Cerebellar nuclear complex (tissue), 1 donor: Measurements from ENCODE around the gene IL18RAP.

ENCODE experiments used
- DNase-seq, 2 experiments: peaks; one replicate each; lab custom pipeline; 2025; lab: John Stamatoyannopoulos, UW

The IL18RAP gene

GRCh38 chr2:102422910-102423309 is at the start of gene IL18RAP:
Gene IL18RAP (plus strand): TSS chr2:102423160. CDS start chr2:102423278, 118 bp downstream.
- DNase-seq, result no peak

GRCh38 chr2:102376052-102376591 is 46.8 kb upstream of the IL18RAP start:
- no peak for DNase-seq

- DNase-seq, result no peak
These were observed 39.2 kb upstream of the IL18RAP start for GRCh38 chr2:102383722-102384121.

- DNase-seq, result no peak
These were observed 37.4 kb upstream of the IL18RAP start for GRCh38 chr2:102385522-102385921.

- DNase-seq, result no peak
These were observed 37.0 kb upstream of the IL18RAP start for GRCh38 chr2:102386004-102386403.

- no peak for DNase-seq
These were observed 36.0 kb upstream of the IL18RAP start for GRCh38 chr2:102386867-102387541.

GRCh38 chr2:102387763-102388546 is 35.0 kb upstream of the IL18RAP start:
- DNase-seq, result no peak

- DNase-seq, result no peak
These were observed 31.4 kb upstream of the IL18RAP start for GRCh38 chr2:102391565-102391964.

- no peak for DNase-seq
These were observed 30.9 kb upstream of the IL18RAP start for GRCh38 chr2:102392096-102392495.

GRCh38 chr2:102392942-102393341 is 30.0 kb upstream of the IL18RAP start:
- no peak for DNase-seq

GRCh38 chr2:102396012-102396411 is 26.9 kb upstream of the IL18RAP start:
- DNase-seq, result no peak

GRCh38 chr2:102397209-102397608 is 25.8 kb upstream of the IL18RAP start:
- no peak for DNase-seq

GRCh38 chr2:102399499-102400141 is 23.3 kb upstream of the IL18RAP start:
- no peak for DNase-seq

GRCh38 chr2:102401456-102401855 is 21.5 kb upstream of the IL18RAP start:
- DNase-seq, result no peak

GRCh38 chr2:102401865-102402264 is 21.1 kb upstream of the IL18RAP start:
- no peak for DNase-seq

GRCh38 chr2:102410952-102411351 is 12.0 kb upstream of the IL18RAP start:
- no peak for DNase-seq

- DNase-seq, result no peak
These were observed 10.8 kb upstream of the IL18RAP start for GRCh38 chr2:102412199-102412598.

- DNase-seq, result no peak
These were observed 5.0 kb upstream of the IL18RAP start for GRCh38 chr2:102417946-102418345.

GRCh38 chr2:102418421-102418961 is 4.5 kb upstream of the IL18RAP start:
- DNase-seq, result no peak

GRCh38 chr2:102420290-102420689 is 2.7 kb upstream of the IL18RAP start:
- DNase-seq, result no peak

GRCh38 chr2:102421890-102422759 is 835 bp upstream of the IL18RAP start:
- DNase-seq, result no peak
